WTC11 (cell line): ENCODE measurements around the gene HOXA13.

Source experiments
- CREB1 ChIP-seq: sonication (generic); formaldehyde crosslinking; IDR thresholded peaks from 2 replicates; pipeline ENCODE4 v1.8.0; 2023; ENCODE audit warnings: mild to moderate bottlenecking, missing genetic modification reagents
- CTCF ChIP-seq: fragments of 200-600 bp; IDR thresholded peaks from 2 replicates; pipeline ENCODE4 v1.8.0; 2022; ENCODE audit warnings: antibody characterized with exemption
- IRF1 ChIP-seq: sonication (generic); formaldehyde crosslinking; IDR thresholded peaks from 2 replicates; pipeline ENCODE4 v1.8.0; 2023; ENCODE audit warnings: missing genetic modification reagents
- MYBL2 ChIP-seq: sonication (generic); formaldehyde crosslinking; IDR thresholded peaks from 2 replicates; pipeline ENCODE4 v1.8.1; 2023; ENCODE audit warnings: mild to moderate bottlenecking, moderate library complexity, missing genetic modification reagents
- SP1 ChIP-seq: sonication (generic); formaldehyde crosslinking; conservative IDR thresholded peaks from 2 replicates; pipeline ENCODE4 v1.8.1; 2022; ENCODE audit warnings: missing genetic modification reagents
- TCF7 ChIP-seq: sonication (generic); formaldehyde crosslinking; IDR thresholded peaks from 2 replicates; pipeline ENCODE4 v1.8.0; 2022; ENCODE audit warnings: mild to moderate bottlenecking, low read depth, missing genetic modification reagents, moderate library complexity
- TEAD4 ChIP-seq: sonication (generic); formaldehyde crosslinking; IDR thresholded peaks from 2 replicates; pipeline ENCODE4 v1.8.0; 2022; ENCODE audit warnings: mild to moderate bottlenecking, missing genetic modification reagents
- TF ChIP-seq, protein P1 (sequence below): sonication (generic); formaldehyde crosslinking; IDR thresholded peaks from 2 replicates; pipeline ENCODE4 v1.8.1; 2022; ENCODE audit warnings: low read depth, mild to moderate bottlenecking, moderate library complexity, missing genetic modification reagents, borderline replicate concordance
- TF ChIP-seq, protein P2 (sequence below): sonication (generic); formaldehyde crosslinking; IDR thresholded peaks from 2 replicates; pipeline ENCODE4 v1.8.1; 2023; ENCODE audit warnings: mild to moderate bottlenecking, missing genetic modification reagents, moderate library complexity

GRCh38 chr7:27161214-27161720 is 38.6 kb downstream of the HOXA13 start:
- TF ChIP-seq, protein P1, sequence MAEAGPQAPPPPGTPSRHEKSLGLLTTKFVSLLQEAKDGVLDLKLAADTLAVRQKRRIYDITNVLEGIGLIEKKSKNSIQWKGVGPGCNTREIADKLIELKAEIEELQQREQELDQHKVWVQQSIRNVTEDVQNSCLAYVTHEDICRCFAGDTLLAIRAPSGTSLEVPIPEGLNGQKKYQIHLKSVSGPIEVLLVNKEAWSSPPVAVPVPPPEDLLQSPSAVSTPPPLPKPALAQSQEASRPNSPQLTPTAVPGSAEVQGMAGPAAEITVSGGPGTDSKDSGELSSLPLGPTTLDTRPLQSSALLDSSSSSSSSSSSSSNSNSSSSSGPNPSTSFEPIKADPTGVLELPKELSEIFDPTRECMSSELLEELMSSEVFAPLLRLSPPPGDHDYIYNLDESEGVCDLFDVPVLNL (CRISPR knock-in tag), result no peak
- TF ChIP-seq TEAD4 (CRISPR knock-in tag), result no peak
- no peak for TF ChIP-seq CTCF
- no peak for TF ChIP-seq MYBL2 (CRISPR knock-in tag)
- TF ChIP-seq SP1 (CRISPR knock-in tag), result no peak
- TF ChIP-seq CREB1 (CRISPR knock-in tag), result no peak
- TF ChIP-seq TCF7 (CRISPR knock-in tag), result no peak
- TF ChIP-seq, protein P2, sequence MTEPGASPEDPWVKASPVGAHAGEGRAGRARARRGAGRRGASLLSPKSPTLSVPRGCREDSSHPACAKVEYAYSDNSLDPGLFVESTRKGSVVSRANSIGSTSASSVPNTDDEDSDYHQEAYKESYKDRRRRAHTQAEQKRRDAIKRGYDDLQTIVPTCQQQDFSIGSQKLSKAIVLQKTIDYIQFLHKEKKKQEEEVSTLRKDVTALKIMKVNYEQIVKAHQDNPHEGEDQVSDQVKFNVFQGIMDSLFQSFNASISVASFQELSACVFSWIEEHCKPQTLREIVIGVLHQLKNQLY (CRISPR knock-in tag), result no peak
- TF ChIP-seq IRF1 (CRISPR knock-in tag), result no peak
